Progenitor cell of endocrine pancreas (in vitro differentiated cells): ENCODE measurements around the gene UBE2L6. TPM values are rescaled to one million over a fixed set of nuclear protein-coding genes. Genes with fewer than 3 reads are reported as not detected.

ENCODE experiments used
- DNase-seq: peaks from one replicate; pipeline ENCODE4 v3.0.0; 2021; ENCODE audit warnings: low spot score; ENCODE audit not compliant: unreplicated experiment
- H3K27ac Mint-ChIP-seq: 2 replicates; pipeline ENCODE4 v1.8.0; 2021; ENCODE audit warnings: mild to moderate bottlenecking, moderate library complexity, mixed read lengths
- H3K27me3 Mint-ChIP-seq: 2 replicates; pipeline ENCODE4 v1.8.0; 2021; ENCODE audit warnings: mixed read lengths
- H3K36me3 Mint-ChIP-seq: 2 replicates; pipeline ENCODE4 v1.8.0; 2022; ENCODE audit warnings: mixed read lengths; ENCODE audit not compliant: insufficient read depth
- H3K4me1 Mint-ChIP-seq: 2 replicates; pipeline ENCODE4 v1.8.0; 2021; ENCODE audit warnings: low read depth, mixed read lengths
- H3K4me3 Mint-ChIP-seq: 2 replicates; pipeline ENCODE4 v1.8.0; 2021; ENCODE audit warnings: low read depth, mild to moderate bottlenecking, moderate library complexity, mixed read lengths
- H3K9me3 Mint-ChIP-seq: 2 replicates; pipeline ENCODE4 v1.8.0; 2021; ENCODE audit warnings: low read depth, mixed read lengths
- CTCF ChIP-seq: fragments of 200-600 bp; sonication (generic); IDR thresholded peaks from one replicate; pipeline ENCODE4 v1.5.0; 2021; ENCODE audit warnings: antibody characterized with exemption, mild to moderate bottlenecking; ENCODE audit not compliant: unreplicated experiment
- total RNA-seq: library from RNA; stranded (reverse); gene quantifications from 2 replicates; pipeline ENCODE4 v1.2.1, GENCODE V29; 2021

UBE2L6 gene
- total RNA-seq, 1 donor from 2014 or later = 34.3 TPM

- H3K4me3 Mint-ChIP-seq = peak within 1 kb of the TSS; percentile 83
- peaks cover 1% of the 10 kb centered on the region for H3K36me3 Mint-ChIP-seq
These were observed 36.6 kb downstream of the UBE2L6 start, which contains the start of gene TIMM10 for GRCh38 chr11:57530596-57531507. Gene TIMM10, minus strand, starts transcription at chr11:57530754. Its CDS starts 565 bp downstream, at chr11:57530189.

GRCh38 chr11:57530215-57530595 is 37.3 kb downstream of the UBE2L6 start:
- Mint-ChIP-seq H3K4me3 (peak overlapping the region; percentile 83), H3K9me3 (no peaks in the 10 kb centered on the region), H3K27me3 (no peaks in the 10 kb centered on the region), H3K27ac (peak overlapping the region; percentile 97), H3K36me3 (peaks cover 1% of the 10 kb centered on the region), H3K4me1 (peaks cover 23% of the 10 kb centered on the region)
- TF ChIP-seq CTCF = no peak
- DNase-seq = no peak

More at GRCh38 chr11:57530596-57531507, 36.6 kb downstream of the UBE2L6 start, which contains the start of gene TIMM10:
- DNase-seq = peak; percentile 82
- H3K27me3 Mint-ChIP-seq = peaks cover 4% of the 10 kb centered on the region
- TF ChIP-seq CTCF = no peak
- peaks cover 23% of the 10 kb centered on the region for H3K4me1 Mint-ChIP-seq
- H3K27ac Mint-ChIP-seq = peak within 1 kb of the TSS; percentile 97
- H3K9me3 Mint-ChIP-seq = no peaks in the 10 kb centered on the region

GRCh38 chr11:57529012-57529411 is 38.5 kb downstream of the UBE2L6 start:
- DNase-seq = no peak
- no peaks in the 10 kb centered on the region for H3K27me3 Mint-ChIP-seq
- H3K36me3 Mint-ChIP-seq = peaks cover 4% of the 10 kb centered on the region
- H3K9me3 Mint-ChIP-seq = no peaks in the 10 kb centered on the region
- peak overlapping the region; percentile 10 for H3K4me3 Mint-ChIP-seq
- peaks cover 23% of the 10 kb centered on the region for H3K4me1 Mint-ChIP-seq
- no peak overlapping the region for H3K27ac Mint-ChIP-seq
- TF ChIP-seq CTCF = no peak

- Mint-ChIP-seq H3K27me3 (no peaks in the 10 kb centered on the region), H3K4me1 (peaks cover 23% of the 10 kb centered on the region), H3K4me3 (no peak overlapping the region), H3K36me3 (peaks cover 4% of the 10 kb centered on the region), H3K27ac (peak overlapping the region; percentile 72), H3K9me3 (no peaks in the 10 kb centered on the region)
- peak; percentile 79 for DNase-seq
- TF ChIP-seq CTCF = peak; percentile 99
These were observed 40.3 kb downstream of the UBE2L6 start for GRCh38 chr11:57527056-57527631.

GRCh38 chr11:57523419-57523818 is 44.1 kb downstream of the UBE2L6 start:
- Mint-ChIP-seq H3K27me3 (peaks cover 5% of the 10 kb centered on the region), H3K4me3 (no peak overlapping the region), H3K9me3 (no peaks in the 10 kb centered on the region), H3K4me1 (peaks cover 10% of the 10 kb centered on the region), H3K27ac (peak overlapping the region; percentile 3), H3K36me3 (peaks cover 2% of the 10 kb centered on the region)
- no peak for TF ChIP-seq CTCF
- DNase-seq = no peak
